DMS114 treated with DMSO at 0.1 percent for 48 hours (cell line): ENCODE data around the gene SNRNP25.
"Not testable (repeated sequence)": the region's sequence is repeated elsewhere in the genome, so short reads cannot be mapped to it uniquely, and the experiment has no call there.

Source experiments
- DNase-seq: peaks from one replicate; lab custom pipeline; 2025; ENCODE audit not compliant: unreplicated experiment; lab: John Stamatoyannopoulos, UW

SNRNP25 gene

DNA sequence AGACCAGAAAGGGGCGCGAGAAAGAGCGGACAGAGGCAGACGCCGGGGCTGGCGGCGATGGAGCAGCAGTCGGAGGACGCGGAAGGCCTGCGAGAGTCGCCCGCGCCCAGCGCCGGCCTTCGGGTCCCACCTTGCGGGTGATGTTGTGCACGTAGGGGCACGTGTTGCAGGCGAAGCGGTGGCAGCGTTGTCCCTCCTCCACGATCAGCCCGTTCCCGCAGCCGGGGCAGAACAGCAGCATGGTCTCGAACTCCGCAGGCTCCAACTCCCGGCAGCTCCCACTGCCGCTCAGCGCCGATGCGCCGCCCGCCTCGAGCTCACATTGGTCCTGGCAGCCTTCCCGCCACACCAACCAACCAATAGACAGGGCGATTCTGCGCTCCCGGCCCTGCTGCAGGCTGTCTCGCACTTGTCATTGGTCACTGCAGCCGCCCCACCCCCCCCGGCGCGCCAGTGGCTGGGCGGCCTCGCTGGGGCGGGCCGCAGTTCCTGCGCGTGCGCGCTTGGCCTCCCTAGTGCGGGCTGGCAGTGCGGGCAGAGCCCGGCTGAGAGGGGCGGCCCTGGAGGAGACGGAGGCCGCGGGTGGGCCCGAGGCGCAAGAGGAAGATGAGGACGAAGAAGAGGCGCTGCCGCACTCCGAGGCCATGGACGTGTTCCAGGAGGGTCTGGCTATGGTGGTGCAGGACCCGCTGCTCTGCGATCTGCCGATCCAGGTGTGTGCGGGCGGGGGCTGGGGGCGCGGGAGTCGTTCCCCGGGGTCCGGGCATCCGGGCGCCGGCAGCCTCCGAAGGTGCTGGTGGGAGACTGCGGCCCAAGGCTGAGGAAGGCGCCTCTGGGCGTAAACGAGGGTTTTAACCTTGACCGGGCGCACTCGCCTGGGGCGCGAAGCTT, at the start of gene SNRNP25, which contains the start of gene POLR3K:
Gene SNRNP25 (plus strand): TSS at position 483 of the 891 bp plus-strand sequence. CDS start 189 bp downstream, at position 672.
Gene POLR3K (minus strand): TSS at position 263 of the 891 bp plus-strand sequence. CDS start 22 bp downstream, at position 241.
- peak; percentile 94 for DNase-seq

DNA sequence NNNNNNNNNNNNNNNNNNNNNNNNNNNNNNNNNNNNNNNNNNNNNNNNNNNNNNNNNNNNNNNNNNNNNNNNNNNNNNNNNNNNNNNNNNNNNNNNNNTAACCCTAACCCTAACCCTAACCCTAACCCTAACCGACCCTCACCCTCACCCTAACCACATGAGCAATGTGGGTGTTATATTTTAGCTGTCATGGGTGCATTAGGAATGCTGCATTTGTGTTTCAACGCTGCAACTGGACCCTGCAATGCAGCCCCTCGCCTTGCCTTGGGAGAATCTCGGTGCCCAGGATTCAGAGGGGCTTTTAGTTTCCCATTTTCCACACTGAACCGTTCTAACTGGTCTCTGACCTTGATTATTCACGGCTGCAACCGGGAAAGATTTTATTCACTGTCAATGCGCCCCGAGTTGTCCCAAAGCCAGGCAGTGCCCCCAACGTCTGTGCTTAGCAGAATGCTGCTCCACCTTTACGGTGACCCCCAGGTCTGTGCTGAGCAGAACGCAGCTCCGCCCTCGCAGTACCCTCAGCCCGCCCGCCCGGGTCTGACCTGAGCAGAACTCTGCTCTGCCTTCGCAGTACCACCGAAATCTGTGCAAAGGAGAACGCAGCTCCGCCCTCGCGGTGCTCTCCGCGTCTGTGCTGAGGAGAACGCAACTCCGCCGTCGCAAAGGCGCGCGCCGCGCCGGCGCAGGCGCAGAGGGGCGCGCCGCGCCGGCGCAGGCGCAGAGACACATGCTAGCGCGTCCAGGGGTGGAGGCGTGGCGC, 43.5 kb upstream of the SNRNP25 start:
- no peak for DNase-seq

DNA sequence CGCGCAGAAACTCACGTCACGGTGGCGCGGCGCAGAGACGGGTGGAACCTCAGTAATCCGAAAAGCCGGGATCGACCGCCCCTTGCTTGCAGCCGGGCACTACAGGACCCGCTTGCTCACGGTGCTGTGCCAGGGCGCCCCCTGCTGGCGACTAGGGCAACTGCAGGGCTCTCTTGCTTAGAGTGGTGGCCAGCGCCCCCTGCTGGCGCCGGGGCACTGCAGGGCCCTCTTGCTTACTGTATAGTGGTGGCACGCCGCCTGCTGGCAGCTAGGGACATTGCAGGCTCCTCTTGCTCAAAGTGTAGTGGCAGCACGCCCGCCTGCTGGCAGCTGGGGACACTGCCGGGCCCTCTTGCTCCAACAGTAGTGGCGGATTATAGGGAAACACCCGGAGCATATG, 42.9 kb upstream of the SNRNP25 start:
- DNase-seq, result peak; percentile 34

DNA sequence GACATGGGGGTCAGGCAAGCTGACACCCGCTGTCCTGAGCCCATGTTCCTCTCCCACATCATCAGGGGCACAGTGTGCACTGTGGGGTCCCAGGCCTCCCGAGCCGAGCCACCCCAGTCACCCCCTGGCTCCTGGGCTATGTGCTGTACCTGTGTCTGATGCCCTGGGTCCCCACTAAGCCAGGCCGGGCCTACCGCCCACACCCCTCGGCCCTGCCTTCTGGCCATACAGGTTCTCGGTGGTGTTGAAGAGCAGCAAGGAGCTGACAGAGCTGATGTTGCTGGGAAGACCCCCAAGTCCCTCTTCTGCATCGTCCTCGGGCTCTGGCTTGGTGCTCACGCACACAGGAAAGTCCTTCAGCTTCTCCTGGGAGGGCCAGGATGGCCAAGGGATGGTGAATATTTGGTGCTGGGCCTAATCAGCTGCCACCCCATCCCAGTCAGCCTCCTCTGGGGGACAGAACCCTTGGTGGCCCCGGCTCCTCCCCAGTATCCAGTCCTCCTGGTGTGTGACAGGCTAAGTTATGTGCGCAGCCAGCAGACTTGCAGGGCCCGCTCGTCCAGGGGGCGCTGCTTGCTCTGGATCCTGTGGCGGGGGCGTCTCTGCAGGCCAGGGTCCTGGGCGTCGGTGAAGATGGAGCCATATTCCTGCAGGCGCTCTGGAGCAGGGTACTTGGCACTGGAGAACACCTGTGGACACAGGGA, 36.4 kb upstream of the SNRNP25 start:
- not testable (repeated sequence) for DNase-seq

DNA sequence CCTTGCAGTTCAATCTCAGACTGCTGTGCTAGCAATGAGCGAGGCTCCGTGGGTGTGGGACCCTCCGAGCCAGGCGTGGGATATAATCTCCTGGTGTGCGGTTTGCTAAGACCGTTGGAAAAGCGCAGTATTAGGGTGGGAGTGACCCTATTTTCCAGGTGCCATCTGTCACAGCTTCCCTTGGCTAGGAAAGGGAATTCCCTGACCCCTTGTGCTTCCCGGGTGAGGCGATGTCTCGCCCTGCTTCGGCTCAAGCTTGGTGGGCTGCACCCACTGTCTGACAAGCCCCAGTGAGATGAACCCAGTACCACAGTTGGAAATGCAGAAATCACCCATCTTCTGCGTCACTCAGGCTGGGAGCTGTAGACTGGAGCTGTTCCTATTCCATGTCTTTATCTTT, 32.7 kb upstream of the SNRNP25 start:
- not testable (repeated sequence) for DNase-seq

DNA sequence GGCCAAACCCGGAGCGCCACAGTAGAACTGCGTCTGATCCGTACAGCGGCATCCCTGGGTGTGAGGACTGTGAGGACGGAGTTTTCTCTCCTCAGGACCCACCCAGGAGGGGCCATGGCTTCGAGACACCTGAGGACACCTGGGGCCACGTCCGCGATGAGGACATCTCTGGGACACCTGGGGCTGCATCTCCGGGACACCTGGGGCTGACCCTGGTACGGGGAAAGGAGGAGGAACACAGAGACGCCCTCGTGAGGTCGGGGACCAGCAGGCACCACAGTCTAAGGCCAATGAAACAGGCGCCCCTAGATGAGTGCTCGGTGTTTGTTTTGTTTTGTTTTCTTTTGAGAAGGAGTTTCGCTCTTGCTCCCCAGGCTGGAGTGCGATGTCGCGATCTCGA, 29.5 kb upstream of the SNRNP25 start:
- DNase-seq, result not testable (repeated sequence)

DNA sequence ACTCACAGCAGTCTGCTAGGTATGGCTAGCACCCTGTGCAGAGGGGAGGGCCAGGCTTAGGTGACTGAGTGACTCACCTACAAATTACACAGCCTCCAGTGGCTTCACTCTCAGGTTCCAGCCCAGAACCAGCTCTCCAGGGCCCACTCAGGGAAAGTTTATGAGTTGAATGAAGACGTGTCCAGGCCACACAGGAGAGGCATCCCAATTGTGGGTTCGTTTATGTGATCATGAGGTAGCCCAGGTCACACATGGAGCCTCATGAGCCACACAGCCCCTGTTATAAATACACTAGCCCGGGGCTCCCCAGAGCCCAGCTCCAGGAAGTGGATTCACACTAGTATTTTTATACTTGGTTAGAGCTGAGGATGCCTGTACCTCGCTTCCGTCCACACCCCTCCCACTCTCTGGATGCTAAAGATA, 27.7 kb upstream of the SNRNP25 start:
- not testable (repeated sequence) for DNase-seq

DNA sequence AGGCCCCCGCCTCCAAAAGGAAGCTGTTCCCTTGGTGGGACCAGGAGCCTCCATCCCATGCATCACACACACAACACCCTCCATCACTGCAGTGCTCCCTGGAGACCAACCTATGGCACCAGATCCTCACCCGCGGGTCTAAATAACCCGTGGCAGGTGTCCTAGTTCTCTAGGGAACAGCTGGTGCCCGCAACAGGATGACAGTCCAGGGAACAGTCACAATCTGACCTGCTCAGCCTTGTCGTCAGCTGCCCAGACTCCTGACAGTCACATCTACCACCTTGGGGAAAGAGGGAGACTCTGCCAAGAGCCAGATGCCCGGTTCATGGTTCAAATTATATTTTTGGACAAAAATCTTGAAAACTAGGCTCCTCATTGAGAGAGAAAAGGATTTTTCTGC, 23.0 kb upstream of the SNRNP25 start:
- DNase-seq, result not testable (repeated sequence)

DNA sequence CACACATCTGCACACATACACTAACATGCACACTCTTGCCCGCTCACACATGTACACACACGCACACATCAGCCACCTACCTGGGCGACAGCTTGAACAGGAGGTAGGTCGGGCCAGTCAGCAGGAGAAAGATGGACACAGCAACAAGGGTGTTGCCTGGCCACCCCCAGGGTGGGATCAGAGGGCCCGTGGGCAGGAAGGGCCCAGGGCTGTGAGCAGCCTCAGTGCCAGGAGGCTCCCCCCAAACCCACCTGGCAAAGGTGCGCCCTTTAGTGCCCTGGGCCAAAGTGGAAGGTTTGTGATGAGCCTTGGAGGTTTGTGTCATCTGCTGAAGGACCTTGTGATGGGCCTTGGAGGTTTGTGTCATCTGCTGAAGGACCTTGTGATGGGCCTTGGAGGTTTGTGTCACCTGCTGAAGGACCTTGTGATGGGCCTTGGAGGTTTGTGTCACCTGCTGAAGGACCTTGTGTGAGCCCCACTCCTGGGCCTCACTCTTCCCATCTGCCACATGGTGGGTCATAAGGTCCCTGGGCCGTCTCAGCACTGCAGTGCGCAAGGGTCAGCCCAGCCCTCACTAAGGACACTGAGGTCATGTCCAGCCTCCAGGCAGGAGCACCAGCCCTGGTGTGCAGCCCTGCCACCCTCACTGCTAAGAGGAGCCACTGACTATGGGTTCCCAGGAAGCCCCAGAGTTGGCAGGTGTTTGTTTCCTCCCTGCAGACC, 20.3 kb upstream of the SNRNP25 start:
- not testable (repeated sequence) for DNase-seq

DNA sequence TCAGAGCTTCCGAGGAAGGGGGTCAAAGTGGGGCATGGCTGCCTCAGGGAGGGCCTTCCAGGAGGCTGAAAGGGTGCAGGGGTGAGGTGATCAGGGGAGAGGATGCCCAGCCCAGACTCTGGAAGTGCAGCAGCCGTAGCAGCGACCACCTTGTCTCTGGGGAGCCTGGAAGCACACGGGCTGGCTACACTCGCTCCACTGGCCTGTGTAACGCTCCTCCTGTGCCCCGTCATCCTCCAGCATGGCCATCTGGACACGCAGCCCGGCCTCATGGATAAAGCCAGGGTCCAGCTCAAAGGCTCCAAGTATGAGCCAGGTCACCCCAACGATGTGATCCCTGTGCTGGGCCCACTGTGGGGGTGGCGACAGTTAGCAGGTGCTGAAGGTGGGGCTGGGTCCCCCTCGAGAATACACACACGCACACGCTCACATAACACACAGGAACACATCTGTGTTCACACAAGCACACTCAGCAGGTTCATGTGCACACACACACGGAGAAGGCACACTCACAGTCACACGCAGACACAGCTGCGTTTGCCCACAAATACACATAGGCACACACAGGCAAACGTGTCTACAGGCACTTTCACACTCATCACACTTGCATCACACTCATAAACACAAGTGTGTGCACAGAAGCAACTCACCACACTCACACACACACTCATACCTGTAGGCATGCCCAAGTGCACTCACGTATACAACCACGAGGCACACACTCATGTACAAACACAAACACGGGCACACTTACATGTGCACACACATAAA, 19.6 kb upstream of the SNRNP25 start:
- DNase-seq, result no peak

DNA sequence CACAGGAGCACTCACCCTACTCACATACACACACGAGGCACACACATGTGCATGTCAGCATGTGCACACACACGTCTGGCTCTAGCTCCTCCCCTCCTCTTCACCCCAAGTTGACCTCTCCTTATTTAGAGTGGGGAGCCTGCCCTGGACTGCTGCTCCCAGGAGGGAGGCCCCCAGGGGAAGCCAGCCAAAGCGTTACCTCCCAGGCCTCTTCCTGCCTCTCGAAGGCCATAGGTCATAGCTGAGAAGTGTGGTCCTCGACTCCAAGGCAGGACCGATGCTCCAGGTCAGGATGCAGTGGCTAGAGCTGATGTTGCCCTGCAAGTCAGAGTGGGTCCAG, 19.0 kb upstream of the SNRNP25 start:
- DNase-seq, result no peak

DNA sequence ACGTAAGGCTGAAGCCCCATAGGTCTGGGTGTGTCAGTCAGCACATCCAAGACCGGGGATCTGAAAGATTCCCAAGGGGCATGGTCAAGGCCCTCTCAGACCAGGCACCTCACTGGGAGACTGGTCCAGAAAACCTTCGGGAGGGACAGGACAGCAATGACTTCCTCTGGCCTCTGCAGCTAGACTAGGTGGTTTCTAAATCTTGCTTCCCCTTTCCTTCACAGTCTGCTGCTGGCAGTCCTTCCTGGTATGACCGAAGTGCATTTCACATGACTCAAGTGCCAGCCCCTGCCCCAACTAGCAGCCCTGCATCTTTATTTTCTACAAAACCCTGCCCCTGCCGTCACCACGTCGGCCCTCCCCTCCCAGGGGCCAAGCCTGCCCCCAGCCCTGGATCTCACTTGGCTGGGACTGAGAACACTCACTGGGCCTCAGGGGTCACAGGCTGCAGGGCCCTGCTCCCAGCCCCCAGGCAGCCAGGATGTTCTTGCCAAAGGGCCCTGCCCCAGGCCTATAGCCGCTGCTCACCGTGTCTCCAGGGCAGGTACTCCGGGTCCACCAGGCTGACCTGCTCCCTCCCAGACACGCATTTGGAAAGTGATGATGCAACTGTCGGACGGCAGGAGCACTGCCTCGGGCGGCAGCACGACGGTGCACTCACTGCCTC, 18.5 kb upstream of the SNRNP25 start:
- no peak for DNase-seq

DNA sequence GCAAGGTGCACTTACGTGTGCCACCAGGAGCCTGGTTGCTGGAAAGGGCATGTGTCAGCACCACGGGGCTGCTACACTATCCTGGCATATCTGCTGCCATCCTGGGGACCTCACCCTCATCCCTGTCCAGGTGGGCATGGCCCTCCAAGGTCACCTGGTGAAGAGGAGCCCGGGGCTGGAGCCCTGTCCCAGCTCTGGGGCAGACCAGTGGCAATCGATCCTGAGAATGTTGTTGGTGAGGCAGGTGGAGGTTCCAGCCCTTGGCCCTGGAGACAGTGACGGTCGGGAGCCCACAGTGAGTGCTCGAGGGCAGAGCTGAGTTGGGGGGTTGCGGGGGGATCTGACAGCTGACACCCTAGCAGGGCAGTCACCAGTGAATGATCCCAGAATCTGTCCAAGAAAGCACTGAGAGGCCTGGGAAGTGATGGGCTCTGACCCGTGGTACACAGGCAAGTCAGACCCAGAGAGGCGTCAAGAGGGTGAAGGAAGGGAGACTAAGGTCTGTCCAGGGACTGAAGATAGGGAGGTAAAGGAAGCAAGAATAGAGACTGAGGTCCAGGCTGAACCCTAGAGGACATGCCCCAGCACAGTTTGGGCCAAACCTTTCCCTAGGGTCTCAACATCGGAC, 17.8 kb upstream of the SNRNP25 start:
- no peak for DNase-seq

DNA sequence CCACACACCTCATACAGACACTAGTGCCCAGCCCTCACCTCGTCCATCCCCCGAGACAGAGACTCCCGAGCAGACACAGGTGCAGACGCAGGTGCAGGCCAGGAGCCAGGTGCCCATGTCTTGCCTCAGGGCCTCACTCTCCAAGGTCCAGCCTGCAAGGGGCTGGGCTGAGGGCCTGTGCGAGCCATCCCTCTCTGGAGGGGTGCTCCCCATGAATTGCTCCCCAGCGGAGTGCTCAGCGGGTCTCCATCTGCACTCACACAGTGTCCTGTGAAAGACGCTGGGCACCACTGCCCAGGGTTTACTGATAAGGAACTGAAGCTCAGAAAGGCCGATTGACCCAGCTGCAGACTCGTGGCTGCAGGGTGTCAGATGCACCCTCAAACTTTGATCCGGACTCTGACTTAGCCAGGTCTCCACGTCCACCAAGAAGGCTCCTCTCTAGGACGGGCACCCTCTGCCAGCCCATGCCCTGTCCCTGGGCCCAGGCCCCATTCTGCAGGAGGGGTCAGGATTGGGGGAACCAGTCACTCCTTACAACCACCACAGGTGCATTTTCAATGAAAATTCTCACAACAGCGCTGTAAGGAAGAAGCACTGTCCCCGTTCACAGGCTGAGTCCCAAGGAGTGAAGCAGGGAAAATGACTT, 17.2 kb upstream of the SNRNP25 start:
- DNase-seq, result no peak

DNA sequence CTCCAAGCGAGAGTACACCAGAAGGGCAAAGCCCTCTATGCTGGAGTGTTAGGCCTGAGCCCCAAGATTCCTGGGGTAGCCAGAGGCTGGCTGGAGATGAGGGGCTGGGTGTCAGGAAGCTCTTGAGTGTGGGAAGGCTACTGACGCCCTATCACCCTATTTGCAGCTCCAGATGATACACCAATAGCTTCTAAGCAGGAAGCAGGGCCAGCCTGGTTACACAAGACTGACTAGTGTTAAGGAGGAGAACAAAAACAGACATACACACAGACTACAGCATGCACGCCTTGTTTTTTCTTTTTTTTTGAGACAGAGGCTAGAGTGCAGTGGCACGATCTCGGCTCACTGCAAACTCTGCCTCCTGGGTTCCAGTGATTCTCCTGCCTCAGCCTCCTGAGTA, 16.1 kb upstream of the SNRNP25 start:
- no peak for DNase-seq

DNA sequence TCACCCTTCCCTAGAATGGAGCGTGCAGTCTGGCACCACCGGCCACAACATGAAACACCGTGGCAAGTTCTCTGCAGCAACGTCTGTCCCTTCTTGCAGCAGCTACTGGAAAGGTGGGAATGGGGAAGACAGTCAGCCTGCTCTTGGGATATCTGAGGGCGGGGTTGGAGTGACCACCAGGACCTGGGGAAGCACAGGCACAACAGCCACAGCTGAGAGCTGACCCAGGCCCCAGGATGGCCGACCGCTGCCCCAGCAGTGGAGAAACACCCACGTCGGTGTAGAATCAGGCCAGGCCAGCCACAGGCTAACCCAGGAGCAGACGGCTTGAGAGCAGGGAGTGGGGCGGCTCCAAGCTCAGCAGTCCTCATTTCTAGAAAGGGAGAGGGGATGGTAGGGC, 15.4 kb upstream of the SNRNP25 start:
- DNase-seq, result not testable (repeated sequence)

DNA sequence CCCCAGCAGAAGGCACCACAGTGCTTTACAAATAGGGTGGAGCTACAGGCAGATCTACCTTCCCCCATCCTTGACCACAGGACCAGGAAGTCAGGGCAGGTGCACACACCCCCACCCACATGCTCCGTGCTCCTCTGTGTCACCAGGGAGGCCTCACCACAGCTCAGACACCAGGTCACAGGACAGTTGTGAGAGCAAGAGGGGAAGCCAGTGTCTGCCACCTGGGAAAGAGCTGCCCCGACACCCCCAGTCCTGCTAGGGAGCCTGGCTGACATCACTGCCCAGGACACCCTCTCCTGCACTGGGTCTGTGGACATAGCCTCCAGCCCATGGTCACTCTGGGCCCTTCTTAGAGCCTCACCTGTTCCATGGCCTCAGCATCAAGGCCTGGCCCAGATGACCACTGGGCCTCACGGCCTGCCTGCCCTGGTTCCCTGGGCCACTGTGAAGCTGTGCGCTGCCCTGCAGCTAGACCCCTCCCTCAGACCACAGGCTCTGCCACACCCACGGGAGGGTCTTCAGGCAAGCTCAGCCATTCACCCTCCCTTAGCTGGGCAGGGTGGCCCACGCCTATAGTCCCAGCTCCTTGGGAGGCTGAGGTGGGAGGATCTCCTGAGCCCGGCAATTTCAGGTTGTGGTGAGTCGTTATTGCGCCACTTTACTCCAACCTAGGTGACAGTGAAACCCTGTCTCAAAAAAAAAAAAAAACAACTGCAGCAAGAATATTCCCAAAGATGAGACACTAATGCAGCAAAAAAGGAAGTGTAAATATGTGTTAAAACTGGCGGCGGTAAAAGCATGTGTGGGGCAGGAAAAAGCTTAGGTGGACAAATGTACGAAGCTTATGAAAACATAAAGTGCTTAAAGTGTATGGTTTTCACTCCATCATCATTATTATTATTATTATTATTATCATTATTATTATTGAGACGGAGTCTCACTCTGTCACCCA, 14.4 kb upstream of the SNRNP25 start:
- DNase-seq, result no peak
